Mesodermal cell (in vitro differentiated cells): Measurements from ENCODE around the gene ZNF273.

Source experiments
- H3K27ac ChIP-seq: 2 replicates; pipeline ENCODE4 v1.7.0; 2013; ENCODE audit warnings: mild to moderate bottlenecking, low read depth, low read length, moderate library complexity; ENCODE audit not compliant: severe bottlenecking
- H3K36me3 ChIP-seq: 2 replicates; pipeline ENCODE4 v1.7.1; 2013; ENCODE audit warnings: mild to moderate bottlenecking, low read length, moderate library complexity; ENCODE audit not compliant: control insufficient read depth, insufficient read depth
- H3K4me1 ChIP-seq: one replicate; pipeline ENCODE4 v1.7.1; 2013; ENCODE audit warnings: mild to moderate bottlenecking, low read length; ENCODE audit not compliant: insufficient read depth, control insufficient read depth, poor library complexity, severe bottlenecking
- H3K4me3 ChIP-seq: 2 replicates; pipeline ENCODE4 v1.7.0; 2013; ENCODE audit warnings: low read length, control low read depth, mild to moderate bottlenecking; ENCODE audit not compliant: insufficient read depth, poor library complexity, severe bottlenecking; ENCODE audit errors: extremely low read depth
- H3K9me3 ChIP-seq: 2 replicates; pipeline ENCODE4 v1.7.1; 2013; ENCODE audit warnings: mild to moderate bottlenecking, low read length, moderate library complexity; ENCODE audit not compliant: control insufficient read depth
- WGBS, 2 experiments: methylation state at CpG; one replicate each; pipeline ENCODE4 v1.1.5; 2013; ENCODE audit warnings: missing lambda C conversion rate in 2 of 2; ENCODE audit not compliant: insufficient coverage in 2 of 2; 5-methylcytosine and 5-hydroxymethylcytosine counted together

The ZNF273 gene

GRCh38 chr7:64870656-64871055, 32.4 kb upstream of the ZNF273 start:
- H3K36me3 ChIP-seq = no peaks in the 10 kb centered on the region
- no peak overlapping the region for H3K4me3 ChIP-seq
- no peak overlapping the region for H3K27ac ChIP-seq
- WGBS, 2 experiments = 93 to 96% methylated on average over 9 to 10 of the region's 13 CpGs
- peaks cover 9% of the 10 kb centered on the region for H3K9me3 ChIP-seq
- no peaks in the 10 kb centered on the region for H3K4me1 ChIP-seq

- WGBS, 2 experiments = 79 to 80% methylated on average over 8 of the region's 8 CpGs
Observed at GRCh38 chr7:64871761-64872160, 31.3 kb upstream of the ZNF273 start.

GRCh38 chr7:64872351-64873154, 30.5 kb upstream of the ZNF273 start:
- Histone ChIP-seq H3K36me3 (no peaks in the 10 kb centered on the region), H3K27ac (no peak overlapping the region), H3K9me3 (peaks cover 9% of the 10 kb centered on the region), H3K4me1 (no peaks in the 10 kb centered on the region), H3K4me3 (no peak overlapping the region)
- 91 to 92% methylated on average over 32 to 35 of the region's 36 CpGs for WGBS, 2 experiments

More at GRCh38 chr7:64871761-64872160, 31.3 kb upstream of the ZNF273 start:
- Histone ChIP-seq H3K4me1 (no peaks in the 10 kb centered on the region), H3K27ac (no peak overlapping the region), H3K9me3 (peaks cover 9% of the 10 kb centered on the region), H3K4me3 (no peak overlapping the region), H3K36me3 (no peaks in the 10 kb centered on the region)

- no peaks in the 10 kb centered on the region for H3K36me3 ChIP-seq
- H3K4me1 ChIP-seq = no peaks in the 10 kb centered on the region
- peaks cover 12% of the 10 kb centered on the region for H3K9me3 ChIP-seq
- H3K27ac ChIP-seq = no peak overlapping the region
- no peak overlapping the region for H3K4me3 ChIP-seq
- WGBS, 2 experiments = 86 to 95% methylated on average over 9 to 10 of the region's 10 CpGs
Observed at GRCh38 chr7:64873155-64873500, 29.9 kb upstream of the ZNF273 start.

- Histone ChIP-seq H3K4me1 (no peaks in the 10 kb centered on the region), H3K27ac (no peak overlapping the region), H3K9me3 (peaks cover 15% of the 10 kb centered on the region), H3K4me3 (no peak overlapping the region), H3K36me3 (no peaks in the 10 kb centered on the region)
- 64 to 73% methylated on average over 4 to 5 of the region's 5 CpGs for WGBS, 2 experiments
Observed at GRCh38 chr7:64873517-64873916, 29.6 kb upstream of the ZNF273 start.

- Histone ChIP-seq H3K4me3 (no peak overlapping the region), H3K27ac (no peak overlapping the region), H3K9me3 (peaks cover 15% of the 10 kb centered on the region), H3K4me1 (no peaks in the 10 kb centered on the region), H3K36me3 (no peaks in the 10 kb centered on the region)
- 79 to 80% methylated on average over 9 to 10 of the region's 10 CpGs for WGBS, 2 experiments
Observed at GRCh38 chr7:64874114-64874513, 29.0 kb upstream of the ZNF273 start.

- no peaks in the 10 kb centered on the region for H3K36me3 ChIP-seq
- 83 to 87% methylated on average over 19 to 23 of the region's 23 CpGs for WGBS, 2 experiments
- no peak overlapping the region for H3K27ac ChIP-seq
- no peak overlapping the region for H3K4me3 ChIP-seq
- no peaks in the 10 kb centered on the region for H3K4me1 ChIP-seq
- peaks cover 15% of the 10 kb centered on the region for H3K9me3 ChIP-seq
Observed at GRCh38 chr7:64874562-64875250, 28.4 kb upstream of the ZNF273 start.

GRCh38 chr7:64875258-64875657, 27.8 kb upstream of the ZNF273 start:
- H3K4me1 ChIP-seq = no peaks in the 10 kb centered on the region
- H3K4me3 ChIP-seq = no peak overlapping the region
- no peaks in the 10 kb centered on the region for H3K36me3 ChIP-seq
- WGBS, 2 experiments = 90 to 94% methylated on average over 16 to 18 of the region's 18 CpGs
- H3K27ac ChIP-seq = no peak overlapping the region
- H3K9me3 ChIP-seq = peaks cover 15% of the 10 kb centered on the region

- 91 to 93% methylated on average over 17 to 22 of the region's 23 CpGs for WGBS, 2 experiments
Observed at GRCh38 chr7:64875658-64876406, 27.2 kb upstream of the ZNF273 start.

GRCh38 chr7:64876792-64877713, 26.0 kb upstream of the ZNF273 start:
- Histone ChIP-seq H3K36me3 (no peaks in the 10 kb centered on the region), H3K27ac (no peak overlapping the region), H3K4me1 (no peaks in the 10 kb centered on the region), H3K4me3 (peak overlapping the region; percentile 8), H3K9me3 (peaks cover 21% of the 10 kb centered on the region)
- 22 to 26% methylated on average over 32 to 39 of the region's 39 CpGs for WGBS, 2 experiments

More at GRCh38 chr7:64875658-64876406, 27.2 kb upstream of the ZNF273 start:
- Histone ChIP-seq H3K4me1 (no peaks in the 10 kb centered on the region), H3K4me3 (no peak overlapping the region), H3K36me3 (no peaks in the 10 kb centered on the region), H3K9me3 (peaks cover 13% of the 10 kb centered on the region), H3K27ac (no peak overlapping the region)
